ENCODE measurements around the gene PRKCH.

Gene PRKCH

DNA sequence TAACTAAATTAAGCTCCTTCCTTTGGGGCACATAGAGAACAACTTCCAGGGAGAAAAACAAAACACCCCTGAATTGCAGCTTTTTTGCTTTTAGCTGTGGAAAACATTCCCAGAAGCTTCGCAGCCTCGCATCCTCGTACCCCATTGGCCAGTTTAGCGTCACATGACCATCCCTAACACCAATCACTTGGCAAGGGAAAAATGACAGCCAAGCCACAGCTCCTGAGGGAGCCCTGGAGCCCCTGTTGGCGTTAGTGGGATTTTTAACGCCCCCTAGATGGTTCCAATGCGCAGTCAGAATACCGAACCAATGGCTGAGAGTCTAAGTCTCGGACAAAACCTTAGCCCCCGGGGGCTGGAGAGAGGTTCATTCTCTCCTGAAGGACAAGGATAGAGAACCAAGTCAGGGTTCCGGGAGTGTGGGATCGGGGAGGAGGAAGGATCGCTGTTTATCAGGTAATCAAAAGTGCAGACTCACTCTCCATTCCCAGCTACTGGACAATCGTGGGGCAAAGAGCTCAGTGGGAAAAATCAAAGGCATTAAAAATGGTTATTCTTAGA is 238.3 kb downstream of the PRKCH start:
- no peak for DNase-seq

DNA sequence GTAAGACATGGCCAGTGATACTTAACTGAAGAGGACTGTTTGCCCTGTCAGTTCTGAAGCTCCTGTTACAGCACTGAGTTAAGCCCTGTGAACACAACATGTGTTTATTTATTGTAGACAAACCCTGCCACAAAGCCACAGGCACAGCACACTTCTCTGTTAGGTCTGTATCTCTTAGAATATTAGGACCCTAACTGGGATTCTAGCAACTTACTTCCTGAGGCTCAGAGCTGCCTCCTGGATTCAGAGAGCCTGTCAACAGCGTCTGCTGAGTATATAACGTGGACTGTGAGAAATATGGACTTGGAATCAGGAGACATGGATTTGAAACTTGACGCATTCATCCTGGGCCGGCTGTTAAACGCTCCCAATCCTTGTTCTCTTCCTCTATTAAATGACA is 238.9 kb downstream of the PRKCH start:
- DNase-seq, result no peak

DNA sequence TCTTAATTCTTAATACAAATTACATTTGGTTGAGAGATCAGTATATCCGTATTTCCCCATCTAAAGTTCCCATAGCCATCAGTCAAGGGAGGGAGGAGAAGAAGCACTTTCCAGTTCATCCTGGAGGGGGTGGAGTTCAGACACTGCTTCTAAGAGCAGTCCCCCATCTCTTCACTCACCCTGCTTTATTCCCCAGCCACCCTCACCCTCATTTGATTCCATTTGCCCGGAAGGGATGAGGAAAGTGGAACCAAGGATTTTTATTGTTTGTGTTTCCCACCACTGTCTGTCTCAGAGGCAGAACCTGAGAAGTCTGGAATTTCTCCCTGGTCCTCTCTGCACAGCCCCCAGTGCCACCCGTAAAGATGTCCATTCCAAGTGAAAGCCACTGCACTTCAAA is 239.7 kb downstream of the PRKCH start:
- no peak for DNase-seq

DNA sequence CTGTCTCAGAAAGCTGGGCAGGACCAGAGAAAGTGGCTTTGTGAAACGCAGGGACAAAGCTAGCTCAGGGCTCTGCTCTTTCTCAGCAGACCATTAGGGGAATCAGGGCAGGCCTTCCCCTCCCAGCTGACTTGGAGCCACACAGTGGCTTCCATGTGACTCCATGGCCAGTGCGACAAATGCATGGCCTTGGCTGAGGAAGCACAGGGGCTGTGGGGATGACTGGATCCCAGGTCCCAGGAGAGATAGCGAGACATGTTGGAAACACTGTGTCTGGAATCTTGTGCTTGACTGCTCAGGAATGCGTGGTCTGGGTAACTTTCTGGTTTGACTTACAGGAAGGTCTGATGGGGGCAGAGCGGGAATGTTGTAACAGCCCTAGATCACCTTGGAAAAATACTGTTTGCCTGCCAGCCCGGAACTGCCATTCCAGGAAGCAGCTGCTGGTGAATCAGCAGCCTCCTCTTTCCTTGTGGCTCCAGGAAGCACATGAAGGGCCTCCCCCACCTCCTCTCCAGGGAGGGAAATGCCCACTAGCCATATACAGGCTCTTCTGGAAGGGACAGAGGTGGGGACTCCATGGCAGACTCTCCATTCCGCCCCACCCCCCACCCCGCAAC is 240.4 kb downstream of the PRKCH start:
- no peak for DNase-seq

DNA sequence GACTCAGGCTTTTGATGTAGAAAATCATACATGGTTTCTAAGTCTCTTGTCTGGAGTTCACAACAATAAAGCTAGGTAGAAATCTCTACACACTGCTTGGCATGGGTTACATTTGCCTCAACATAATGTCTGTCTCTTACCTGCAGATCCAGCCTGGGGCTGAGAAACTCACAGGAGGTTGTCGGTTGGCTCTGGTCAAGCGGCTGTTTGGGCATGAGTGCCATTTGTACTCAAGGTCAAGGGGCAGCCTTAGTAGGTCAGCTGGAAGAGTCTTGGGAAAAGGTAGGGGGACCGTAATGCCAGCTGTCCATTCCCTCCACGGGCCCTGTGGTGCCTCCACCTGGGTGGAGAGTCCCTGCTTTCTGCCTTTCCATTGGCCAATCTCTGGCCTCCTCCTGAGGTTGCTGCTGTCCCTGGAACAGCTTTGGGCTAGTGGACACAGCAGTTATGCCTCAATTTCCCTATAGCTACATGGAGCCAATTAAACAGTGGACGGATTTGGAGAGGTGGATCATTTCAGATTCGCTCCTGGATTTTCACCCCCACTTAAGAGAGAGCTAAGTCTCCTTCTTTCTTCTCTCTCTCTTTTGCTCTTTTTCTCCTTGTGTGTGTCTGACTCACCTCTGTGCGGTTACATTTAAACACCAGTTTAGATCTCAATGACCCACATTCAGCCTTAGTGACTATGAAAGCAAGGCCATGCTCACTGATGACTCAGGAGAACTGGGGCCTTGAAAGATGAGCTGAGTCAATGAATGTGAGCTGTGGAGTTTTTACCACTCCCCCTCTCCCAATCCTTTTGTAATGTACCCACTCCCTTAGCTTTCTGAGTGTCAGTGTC is 241.2 kb downstream of the PRKCH start:
- DNase-seq, result no peak

DNA sequence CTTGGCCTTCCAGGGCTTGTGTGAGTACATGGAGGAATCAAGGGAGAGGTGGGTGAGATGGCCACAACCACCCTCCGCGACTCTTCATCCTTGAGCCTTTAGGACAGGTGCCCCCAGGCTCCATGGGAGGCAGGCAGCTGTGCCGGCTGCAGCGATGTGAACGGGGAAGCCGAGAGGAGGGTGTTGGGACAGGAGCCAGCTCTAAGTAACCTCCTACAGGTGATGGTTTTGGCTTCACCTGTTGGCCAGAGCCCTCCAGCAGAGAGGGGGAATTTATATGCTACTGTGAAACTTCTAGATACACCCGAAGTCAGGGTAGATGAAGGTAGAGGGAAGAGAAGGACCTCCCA is 241.8 kb downstream of the PRKCH start:
- DNase-seq, result no peak

DNA sequence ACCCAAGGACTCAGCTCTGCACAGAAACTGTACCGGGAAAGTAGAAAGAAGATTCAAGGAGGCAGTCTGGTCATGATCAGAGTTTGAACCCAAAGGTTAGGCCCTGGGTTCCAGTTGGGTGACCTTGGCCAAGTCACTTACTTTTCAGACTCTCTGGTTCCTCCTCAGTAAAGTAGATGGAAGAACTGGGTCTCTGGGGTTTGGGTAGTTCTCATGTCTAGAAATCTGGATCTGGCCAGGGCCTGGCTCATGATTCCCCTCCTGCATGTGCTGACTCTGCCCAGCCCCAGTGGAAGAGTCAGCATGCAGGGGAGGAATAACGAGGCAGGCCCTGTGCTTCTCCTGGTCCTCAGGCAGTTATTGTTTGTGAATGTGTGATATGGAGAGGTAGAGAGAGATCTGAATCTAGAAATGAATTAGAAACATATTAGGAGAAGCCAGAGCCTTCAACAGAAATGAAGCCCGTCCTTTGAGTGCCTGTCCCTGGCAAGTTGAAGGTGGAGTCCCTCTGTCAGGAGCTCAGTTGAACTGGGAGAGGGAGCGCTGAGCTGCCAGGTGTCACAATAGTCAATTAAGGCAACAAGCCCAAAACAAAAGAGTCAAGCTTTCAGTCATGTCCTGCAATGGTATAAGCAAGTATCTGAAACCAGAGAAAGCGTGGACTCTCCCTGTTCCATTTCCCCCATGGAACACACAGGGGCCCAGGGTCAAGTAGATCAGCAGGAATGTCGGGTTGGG is 242.7 kb downstream of the PRKCH start:
- no peak for DNase-seq

DNA sequence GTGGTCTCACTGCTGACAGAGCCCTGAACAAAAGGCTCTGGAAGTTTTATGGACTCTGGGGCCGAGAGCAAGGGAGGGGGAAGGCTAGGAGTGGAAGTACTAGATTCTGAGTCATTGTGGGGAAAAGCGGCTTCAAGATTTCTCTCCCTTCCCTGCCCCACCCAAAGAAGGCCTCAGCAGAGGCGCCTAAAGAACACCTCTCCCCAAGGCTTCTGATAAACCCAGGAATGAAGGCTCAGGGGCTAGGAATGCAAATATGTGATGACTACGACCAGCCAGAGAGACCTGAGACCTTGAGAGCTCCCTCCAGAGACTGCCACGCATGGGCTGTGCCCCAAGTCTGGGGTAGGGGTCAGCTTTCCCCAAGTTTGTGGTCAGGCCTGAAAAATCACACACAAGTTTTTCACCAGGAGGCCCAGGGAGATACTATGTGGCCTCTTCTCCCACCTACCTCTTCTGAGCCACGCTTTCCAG is 243.3 kb downstream of the PRKCH start:
- DNase-seq, result no peak

DNA sequence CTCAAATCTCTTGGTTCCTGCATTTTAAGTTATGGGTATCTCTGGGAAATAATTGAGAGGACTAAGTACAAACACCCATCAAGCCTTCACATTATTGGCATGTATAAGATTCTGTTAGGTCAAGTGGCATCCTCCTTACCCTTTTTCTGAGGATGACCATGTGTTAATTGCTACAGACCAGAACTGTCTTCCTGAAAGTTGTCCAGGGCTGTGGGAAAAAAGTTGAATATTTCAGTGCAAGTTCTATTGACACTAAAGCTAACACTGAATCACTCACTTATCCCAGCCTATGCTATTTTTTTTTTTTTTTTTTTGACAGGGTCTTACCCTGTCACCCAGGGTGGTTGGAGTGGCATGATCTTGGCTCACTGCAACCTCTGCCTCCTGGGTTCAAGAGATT is 243.8 kb downstream of the PRKCH start:
- DNase-seq, result no peak

DNA sequence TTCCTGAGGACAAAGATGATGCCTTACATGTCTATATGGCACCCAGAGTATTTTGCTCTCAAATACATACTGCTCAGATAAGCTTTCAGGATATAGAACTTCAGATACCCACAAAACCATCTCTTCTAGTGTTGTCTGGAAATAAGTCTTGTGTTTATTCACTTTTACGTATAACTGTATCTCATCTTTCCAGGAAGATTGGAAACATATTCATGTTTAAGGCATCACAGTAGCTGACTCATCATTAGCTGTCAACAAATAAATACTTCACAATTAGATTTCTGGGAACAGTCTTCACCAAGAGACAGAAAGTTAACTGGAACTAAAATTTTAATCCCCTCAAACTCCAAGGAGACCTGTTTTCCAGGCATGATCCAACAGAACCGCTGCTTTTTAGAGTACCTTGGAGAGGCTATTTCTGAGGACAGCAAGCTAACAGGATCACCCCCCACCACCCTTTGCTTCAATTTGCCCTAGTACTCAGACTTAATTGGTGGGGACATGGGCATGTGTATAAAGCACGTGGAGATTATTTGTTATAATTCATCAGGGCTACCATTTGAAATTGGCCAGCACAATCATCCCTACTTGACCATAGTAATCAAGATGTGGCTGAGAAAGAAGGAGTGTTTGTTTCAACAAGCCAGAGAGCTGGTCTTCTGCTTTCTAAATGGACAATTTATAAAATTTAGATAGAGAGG is 244.6 kb downstream of the PRKCH start:
- no peak for DNase-seq

DNA sequence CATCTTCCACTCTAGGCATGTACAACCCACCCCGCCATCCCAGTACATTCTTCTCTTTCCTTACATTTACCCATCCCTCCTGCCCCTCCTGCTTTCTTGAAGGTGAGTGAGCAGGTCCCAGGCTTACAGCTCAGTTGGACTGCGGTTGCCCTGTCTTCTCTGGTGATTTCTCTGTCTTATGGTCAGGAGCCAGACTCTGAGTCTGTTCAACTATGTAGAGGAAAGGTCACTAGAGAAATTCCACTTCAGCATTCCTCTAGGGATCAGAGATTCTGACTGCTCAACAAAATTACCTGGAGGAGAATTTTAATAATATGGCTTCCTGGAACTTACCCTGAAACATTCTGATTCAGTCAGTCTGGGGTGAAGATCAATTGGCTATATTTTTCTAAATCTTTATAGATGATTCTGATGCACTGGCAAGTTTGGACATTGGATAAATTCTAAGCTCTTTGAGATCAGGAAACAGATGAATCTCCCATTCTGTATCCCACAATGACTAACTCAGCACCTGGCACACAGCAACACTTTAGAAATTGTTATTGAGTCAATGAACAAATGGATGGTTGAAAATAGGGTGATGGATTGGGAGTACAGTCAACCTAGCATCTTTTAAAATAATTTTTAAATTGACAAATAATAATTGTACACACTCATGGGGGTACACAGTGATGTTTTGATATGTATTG is 245.3 kb downstream of the PRKCH start:
- no peak for DNase-seq

DNA sequence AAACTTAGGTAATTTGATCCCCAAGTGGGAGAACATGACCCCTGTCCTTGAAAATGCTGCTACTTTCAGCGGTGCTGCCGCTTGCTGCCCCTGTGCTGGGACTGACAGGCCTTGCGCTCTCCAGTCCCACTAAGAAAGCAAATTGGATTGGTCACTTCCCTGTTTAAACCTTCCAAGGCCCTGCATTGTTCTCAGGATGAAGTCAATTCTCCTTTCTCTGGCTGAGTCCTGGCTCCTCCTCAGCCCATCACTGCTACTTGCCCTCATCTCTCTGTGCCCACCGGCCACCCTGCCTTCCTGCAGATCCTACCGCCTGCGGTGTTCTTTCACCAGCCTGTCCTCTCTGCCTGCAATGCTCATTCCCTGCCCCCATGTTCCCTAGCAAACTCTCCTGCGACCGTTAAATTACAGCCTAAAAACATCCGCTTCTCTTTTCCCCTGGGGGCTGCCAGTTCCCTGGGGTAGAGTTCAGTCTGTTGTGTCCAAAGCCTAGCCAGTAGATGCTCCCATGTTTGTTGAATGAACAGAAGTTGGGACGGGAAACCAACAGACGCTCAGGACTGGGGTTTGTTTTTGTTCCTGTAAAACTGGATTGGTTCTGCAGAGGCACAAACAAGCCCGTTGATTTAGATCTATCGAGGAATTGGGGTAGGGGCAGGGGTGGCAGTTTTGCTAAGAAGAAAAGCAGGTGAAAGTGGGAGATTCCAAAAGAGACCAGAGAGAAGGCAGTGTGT is 246.6 kb downstream of the PRKCH start:
- no peak for DNase-seq

DNA sequence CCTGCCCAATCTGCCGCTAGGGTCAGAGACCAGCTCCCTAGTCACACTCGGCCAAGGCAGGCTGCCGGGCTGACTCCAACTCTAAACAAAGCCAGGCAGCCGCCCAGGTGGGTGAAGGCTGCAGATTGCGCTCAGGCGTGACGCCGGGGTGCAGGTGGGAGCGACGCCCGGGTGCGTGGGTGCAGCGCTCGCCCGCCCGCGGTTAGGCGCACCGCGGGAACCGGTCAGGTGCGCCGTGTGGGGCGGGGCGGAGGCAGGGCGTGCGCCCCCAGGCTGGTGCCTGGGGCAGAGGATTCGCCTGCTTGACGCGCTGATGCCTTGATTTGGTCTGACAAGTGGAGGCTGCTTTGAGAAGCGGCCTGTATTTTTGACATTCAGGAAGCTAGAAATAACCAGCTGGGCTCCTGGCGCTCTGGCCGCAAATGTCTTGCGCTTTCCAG is 247.2 kb downstream of the PRKCH start:
- DNase-seq, result no peak

DNA sequence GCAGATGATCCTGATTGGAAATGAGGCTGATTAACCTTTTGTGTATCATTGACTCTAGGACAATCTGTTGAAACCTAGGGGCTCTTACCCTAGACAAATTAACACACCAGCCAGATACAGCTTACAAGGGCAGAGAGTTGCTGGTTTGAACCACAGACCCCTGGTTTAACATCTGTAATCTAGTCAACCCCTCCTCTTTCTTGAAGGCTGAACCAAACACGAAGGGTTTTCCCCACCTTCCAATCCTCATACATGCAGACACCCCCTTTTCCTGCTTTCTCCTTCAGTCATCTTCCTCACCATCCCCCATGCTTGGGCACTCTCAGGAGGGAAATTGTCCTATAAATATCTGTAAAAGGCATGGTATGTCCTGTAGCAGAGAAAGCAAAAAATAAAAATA is 247.9 kb downstream of the PRKCH start:
- DNase-seq, result no peak

DNA sequence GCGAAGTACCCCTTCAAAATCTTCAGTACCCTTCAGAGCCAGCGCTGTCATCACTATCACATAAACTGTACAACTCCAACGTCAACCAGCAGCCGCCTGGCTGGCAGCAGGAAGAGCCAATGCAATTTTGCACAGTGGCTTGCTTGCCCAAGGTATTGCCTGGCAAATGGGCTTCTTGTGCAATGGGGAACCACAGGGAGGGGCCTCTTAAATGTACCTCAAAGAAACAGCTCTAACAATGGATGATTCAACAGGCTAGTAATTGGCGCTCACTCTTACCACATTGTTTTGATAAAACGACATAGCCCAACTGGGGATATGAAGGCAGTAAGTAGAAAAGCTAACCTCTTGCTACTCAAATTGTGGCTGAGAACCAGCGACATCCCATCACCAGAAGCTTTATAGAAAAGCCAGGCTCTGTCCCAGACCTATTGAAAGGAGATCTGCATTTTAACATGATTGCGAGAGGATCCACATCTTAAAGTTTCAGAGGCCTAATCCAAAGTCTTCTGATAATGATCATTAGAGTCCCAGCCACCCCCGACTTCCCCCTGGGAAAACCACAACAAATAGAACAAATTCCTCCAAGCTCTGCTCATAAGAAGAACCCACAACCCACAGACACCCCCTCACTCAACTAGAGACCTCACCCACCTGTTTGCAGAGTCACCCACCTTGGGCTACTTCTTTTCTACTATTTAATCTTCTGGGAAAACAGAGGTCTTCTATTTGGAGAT is 248.6 kb downstream of the PRKCH start:
- no peak for DNase-seq

DNA sequence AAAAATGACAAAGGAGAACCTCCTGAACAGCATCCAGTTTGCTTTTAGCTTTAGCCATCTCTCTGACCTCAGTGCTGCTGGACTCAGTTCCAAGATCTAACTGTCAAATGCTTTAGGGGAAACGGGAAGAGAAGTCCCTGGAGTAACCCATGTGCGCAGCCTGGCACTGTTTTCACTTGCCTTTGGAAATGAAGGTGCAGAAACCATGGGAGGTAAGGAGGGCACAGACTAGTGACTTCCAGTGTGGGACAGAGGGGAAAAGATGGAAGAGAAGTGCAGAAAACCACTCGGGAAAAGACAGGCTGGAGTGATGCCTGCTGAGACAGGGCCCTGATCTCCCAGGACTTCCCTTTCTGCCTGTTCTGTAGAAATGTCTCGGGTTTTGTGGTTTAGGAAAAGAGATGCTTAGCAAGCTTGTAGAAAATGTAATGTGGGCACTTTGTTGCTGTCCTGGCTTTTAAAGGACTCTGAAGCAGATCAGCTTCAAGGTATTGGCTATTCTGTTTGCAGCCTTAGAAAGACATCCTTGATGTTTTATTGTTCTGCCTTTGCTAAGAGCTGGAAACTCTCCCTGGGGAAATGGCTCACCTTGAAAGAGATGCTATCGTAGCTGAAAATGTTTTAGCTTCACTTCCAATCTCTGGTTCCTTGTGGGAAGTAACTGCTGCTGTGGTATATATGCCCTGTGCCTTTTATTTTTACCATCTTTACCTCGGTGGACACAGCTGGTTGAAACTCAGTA is 249.3 kb downstream of the PRKCH start:
- DNase-seq, result no peak

DNA sequence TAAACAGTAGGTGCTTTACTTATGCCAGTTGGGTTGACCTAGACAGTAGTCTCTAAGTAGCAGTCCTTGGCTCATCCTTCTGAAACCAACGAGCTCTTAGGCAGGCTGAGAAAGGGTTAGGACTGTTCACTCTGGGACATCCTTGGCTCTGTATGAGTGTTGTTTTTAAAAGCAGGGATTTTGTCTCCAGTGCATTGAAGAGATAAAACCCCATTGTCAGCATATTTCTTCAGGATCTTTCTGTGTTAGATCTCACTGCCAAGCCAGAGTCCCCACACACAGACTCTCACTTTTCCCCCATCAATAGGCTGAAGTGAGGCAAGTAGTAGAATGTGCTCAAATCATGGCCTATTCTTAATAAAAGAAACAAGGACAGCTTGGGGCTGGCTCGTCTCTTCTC is 250.5 kb downstream of the PRKCH start:
- DNase-seq, result no peak

DNA sequence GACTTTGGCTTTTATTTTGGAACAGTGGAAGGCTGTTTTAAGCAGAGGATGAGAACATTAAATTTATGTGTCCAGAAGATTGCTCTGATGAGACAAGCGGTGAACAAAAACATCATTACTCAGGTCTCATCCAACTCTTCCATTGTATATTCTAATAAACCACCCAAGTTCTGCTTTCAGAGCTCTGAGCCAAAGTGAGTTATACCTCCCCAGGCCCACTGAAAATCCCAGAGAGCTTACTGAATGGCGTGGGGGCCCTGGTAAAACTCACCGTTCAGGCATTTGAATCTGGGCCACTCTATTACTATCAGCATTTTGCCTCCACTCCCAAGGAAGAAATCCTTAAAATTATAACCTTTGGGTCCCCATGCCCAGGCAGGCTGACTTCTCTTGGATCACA is 251.9 kb downstream of the PRKCH start:
- DNase-seq, result no peak

DNA sequence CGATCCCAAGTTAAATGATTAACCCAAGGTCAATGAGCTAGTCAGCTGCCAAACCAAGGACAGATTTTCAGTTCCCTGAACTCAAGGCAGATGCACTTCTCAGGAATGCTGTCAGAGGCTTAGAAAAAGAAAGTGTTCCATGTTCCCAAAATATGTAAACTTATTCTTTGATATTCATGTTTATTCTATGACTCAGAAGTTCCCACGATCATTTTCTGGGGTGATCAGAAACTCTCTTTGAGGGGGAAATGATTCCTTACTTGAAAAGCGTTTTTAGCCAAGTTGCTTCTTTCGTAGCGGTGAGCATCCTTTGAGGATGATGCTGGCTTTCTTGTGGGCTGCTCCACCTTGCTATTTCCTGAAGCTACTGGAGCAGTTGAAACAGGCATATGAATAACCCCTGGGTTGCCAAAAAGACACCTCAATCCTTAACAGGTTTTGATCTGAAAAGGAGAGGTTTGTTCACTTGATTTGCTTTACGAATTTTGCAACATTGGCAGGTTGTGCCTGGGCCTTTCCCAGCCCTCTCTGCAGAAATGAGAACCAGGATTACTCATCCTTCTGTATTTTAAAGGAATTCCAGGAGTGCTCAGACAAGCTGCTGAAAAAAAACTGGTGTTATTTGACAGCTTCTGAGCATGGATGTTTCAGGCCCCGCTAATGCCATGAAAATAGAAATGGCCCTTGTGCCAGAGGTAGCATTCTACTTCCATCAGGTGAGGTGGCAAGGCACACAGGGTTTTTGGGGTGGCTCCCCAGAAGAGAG is 252.6 kb downstream of the PRKCH start:
- DNase-seq, result no peak

DNA sequence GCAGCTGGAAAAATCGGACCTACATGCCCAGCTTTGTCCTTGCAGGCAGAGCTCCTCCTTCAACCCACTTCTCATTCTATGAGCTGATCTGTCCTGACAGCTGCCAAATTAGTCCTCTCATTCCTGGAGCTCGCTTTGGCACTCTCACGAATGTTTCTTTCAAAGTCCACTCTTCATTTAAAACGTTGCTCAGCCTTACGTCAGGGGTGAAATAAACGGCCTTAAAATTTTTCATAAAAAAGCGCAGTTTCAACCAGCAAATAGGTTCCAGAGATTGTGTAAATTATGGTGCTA is 253.1 kb downstream of the PRKCH start:
- DNase-seq, result no peak
